AML-193 (cell line): ENCODE data around the gene HTR3A.

Source experiments
- DNase-seq, 2 experiments: peaks; one replicate each; lab custom pipeline; 2025; lab: John Stamatoyannopoulos, UW

Gene HTR3A

GRCh38 chr11:113979431-113979830 is 4.5 kb downstream of the HTR3A start:
- DNase-seq, result no peak

DNA sequence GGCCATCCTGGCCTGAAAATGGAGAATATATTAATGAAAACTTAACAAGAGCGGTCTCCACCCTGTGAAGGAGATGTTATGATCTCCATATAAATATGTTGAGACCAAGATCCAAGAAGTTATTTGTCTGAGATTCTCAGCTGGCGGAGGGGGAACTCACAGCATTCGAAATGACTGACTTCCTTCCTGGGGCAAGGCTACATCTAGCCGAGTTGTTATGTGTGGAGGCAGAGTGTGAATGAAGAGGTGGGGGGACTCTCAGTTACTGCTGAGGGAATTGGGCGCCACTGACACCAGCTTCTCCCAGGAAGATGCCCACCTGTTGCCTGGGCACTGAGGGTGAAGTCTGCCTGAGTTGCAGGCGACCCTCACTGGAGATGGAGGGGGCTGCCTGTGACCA is 5.9 kb downstream of the HTR3A start:
- no peak for DNase-seq

GRCh38 chr11:113982306-113982705 is 7.4 kb downstream of the HTR3A start:
- no peak for DNase-seq

GRCh38 chr11:113984781-113985180 is 9.9 kb downstream of the HTR3A start:
- no peak for DNase-seq

DNA sequence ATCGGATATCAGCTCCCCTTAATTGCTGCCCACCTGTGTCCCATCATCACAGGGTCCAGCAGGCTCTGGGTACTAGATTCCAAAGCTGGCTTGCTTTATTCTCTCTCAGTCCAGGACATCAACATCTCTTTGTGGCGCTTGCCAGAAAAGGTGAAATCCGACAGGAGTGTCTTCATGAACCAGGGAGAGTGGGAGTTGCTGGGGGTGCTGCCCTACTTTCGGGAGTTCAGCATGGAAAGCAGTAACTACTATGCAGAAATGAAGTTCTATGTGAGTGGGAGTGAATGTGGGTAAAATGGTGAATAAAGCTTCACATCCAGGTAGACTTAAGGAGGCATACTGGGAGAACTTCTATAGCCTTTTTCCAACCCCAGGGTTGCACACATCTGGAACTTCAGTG is 11.0 kb downstream of the HTR3A start:
- no peak for DNase-seq

DNA sequence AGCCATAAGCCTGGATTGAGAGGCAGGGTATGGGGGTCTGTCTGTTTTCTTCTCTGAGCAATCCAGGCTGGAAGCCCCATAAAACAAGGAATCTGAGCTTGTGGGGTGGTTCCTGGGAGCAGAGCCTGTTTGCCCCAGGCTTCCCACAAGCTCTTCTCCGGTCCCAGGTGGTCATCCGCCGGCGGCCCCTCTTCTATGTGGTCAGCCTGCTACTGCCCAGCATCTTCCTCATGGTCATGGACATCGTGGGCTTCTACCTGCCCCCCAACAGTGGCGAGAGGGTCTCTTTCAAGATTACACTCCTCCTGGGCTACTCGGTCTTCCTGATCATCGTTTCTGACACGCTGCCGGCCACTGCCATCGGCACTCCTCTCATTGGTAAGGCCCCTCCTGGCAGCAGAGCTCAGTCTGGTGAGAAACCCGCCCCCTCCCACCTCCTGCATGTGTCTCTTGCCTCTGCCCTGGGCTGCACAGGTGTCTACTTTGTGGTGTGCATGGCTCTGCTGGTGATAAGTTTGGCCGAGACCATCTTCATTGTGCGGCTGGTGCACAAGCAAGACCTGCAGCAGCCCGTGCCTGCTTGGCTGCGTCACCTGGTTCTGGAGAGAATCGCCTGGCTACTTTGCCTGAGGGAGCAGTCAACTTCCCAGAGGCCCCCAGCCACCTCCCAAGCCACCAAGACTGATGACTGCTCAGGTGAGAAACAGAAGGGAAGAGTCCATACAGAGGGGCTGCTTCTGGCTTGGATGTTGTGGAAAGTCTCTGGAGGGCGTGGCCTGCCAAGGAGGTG is 11.6 kb downstream of the HTR3A start:
- DNase-seq, result no peak

DNA sequence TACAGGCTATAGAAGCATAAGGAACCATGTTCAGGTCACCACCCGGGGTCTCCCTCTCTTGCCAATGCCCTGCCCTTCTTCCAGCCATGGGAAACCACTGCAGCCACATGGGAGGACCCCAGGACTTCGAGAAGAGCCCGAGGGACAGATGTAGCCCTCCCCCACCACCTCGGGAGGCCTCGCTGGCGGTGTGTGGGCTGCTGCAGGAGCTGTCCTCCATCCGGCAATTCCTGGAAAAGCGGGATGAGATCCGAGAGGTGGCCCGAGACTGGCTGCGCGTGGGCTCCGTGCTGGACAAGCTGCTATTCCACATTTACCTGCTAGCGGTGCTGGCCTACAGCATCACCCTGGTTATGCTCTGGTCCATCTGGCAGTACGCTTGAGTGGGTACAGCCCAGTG is 14.5 kb downstream of the HTR3A start:
- no peak for DNase-seq

DNA sequence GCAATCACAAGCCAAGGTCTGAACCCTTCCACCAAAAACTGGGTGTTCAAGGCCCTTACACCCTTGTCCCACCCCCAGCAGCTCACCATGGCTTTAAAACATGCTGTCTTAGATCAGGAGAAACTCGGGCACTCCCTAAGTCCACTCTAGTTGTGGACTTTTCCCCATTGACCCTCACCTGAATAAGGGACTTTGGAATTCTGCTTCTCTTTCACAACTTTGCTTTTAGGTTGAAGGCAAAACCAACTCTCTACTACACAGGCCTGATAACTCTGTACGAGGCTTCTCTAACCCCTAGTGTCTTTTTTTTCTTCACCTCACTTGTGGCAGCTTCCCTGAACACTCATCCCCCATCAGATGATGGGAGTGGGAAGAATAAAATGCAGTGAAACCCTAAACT is 15.0 kb downstream of the HTR3A start:
- no peak for DNase-seq

DNA sequence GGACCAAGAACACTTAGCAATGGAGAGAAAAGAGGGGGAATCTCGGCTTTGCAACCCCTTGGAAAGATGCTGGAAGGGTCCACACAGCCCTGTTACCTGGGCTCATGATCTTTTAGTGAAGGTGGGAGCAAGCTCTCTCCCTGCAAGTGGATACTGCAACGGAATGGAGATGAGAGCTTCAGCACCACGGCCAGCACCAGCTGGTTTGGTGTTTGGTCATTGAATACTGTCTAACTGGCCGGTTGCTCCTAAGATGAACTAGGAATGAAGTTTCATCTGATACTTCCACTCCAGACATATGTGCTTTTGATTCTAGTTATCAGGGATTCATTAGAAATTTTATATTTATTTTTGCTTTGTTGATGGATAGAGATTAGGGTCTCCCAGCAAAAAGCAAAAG is 16.3 kb downstream of the HTR3A start:
- DNase-seq, result peak; percentile 6 to 7

GRCh38 chr11:113991718-113992458 is 17.0 kb downstream of the HTR3A start:
- no peak for DNase-seq

DNA sequence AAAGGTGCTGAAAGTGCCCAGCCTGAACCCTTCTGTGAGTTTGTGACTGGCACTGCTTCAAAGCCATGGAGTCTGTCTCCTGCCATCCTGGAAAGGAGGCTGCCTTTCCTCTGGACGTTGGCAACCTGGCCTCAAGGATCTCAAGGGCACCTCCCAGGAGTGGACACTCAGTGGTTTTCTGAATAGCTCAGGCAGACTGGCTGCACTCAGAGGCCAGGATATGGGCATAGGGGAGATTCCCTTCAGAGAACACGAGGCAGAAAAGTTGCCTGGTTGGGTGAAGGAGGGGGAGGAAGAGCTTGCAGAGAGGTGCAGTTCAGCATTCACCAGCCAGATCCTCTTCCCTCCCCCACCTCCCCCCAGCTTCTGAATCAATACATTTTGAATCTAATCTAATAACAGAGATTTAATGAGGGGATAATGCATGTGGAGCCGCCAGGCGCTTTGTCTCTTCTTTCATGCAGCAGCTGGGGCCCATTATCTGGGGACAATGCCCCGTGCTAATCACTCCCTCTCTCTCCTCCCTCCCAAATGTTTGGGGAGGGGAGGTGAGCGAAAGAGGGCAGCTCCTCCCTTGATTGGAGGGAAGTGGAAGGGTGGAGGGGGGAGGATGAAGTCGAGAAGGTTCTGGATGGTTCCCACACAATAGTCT is 17.7 kb downstream of the HTR3A start:
- no peak for DNase-seq

GRCh38 chr11:113994077-113994954 is 19.4 kb downstream of the HTR3A start:
- DNase-seq, result no peak

- DNase-seq, result no peak
Observed at GRCh38 chr11:113997473-113997872, 22.6 kb downstream of the HTR3A start.

DNA sequence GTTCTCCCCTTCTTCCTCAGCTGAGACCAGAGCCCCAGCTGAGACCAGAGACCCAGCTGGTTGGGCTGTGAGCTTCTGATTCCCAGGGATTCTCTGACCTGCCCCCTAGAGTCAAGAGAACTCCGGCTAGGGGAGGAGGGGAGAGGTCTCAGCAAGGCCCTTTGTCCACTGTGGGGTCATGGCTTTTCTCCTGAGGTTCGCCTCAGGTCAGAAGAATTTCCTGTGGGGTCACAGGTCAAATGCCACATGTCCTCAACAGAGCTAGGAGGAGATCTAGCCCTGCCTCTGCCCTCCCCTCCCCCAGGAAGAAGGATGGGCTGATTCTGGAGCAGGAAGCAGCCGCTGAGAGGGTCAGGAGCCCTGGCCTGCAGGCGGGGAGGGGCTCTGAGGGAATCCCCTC is 23.7 kb downstream of the HTR3A start:
- DNase-seq, result no peak

- no peak for DNase-seq
Observed at GRCh38 chr11:114000526-114000925, 25.6 kb downstream of the HTR3A start.

- DNase-seq, result no peak
Observed at GRCh38 chr11:114001416-114001815, 26.5 kb downstream of the HTR3A start.

GRCh38 chr11:114008331-114008730 is 33.4 kb downstream of the HTR3A start:
- no peak for DNase-seq

GRCh38 chr11:114010931-114011330 is 36.0 kb downstream of the HTR3A start:
- DNase-seq, result no peak

GRCh38 chr11:114011443-114011842 is 36.5 kb downstream of the HTR3A start:
- DNase-seq, result no peak

GRCh38 chr11:114015117-114015516 is 40.2 kb downstream of the HTR3A start:
- no peak for DNase-seq

- DNase-seq, result no peak
Observed at GRCh38 chr11:114016986-114017385, 42.1 kb downstream of the HTR3A start.

DNA sequence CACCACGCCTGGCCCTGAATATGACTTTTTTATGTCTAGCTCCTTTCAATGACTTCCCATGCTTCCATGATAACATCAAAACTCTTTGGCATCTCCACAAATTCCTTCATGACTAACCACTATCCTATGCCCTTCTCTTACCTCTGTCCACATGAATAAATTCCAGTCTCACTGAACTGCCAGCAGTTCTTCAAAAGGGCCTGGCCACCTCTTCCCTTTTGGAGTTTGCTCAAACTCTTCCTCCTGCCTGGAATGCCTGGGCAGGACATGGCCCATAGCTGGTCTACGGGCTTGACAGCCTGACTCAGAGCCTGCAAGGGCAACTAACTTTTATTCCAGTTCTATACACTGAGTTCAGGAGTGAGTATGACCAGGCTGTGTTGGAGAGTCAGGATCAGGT is 42.8 kb downstream of the HTR3A start:
- no peak for DNase-seq
